H9 (cell line): ENCODE data around the gene PI4K2A. TPM values are rescaled to one million over a fixed set of nuclear protein-coding genes. Genes with fewer than 3 reads are reported as not detected.

ENCODE experiments used
- DNase-seq: peaks from one replicate; pipeline ENCODE4 v3.0.0-alpha.2; 2017
- H2AFZ ChIP-seq: one replicate; pipeline ENCODE4 v1.6.1; 2013; ENCODE audit warnings: mild to moderate bottlenecking, low read length, control low read depth, moderate library complexity
- H2AK5ac ChIP-seq: 2 replicates; pipeline ENCODE4 v1.6.1; 2013; ENCODE audit warnings: low read length, control low read depth, mixed read lengths; ENCODE audit not compliant: insufficient read length
- H2BK120ac ChIP-seq: one replicate; pipeline ENCODE4 v1.6.1; 2013; ENCODE audit warnings: low read depth, mild to moderate bottlenecking, low read length, control low read depth, inconsistent platforms; ENCODE audit not compliant: poor library complexity, severe bottlenecking
- H2BK12ac ChIP-seq: 2 replicates; pipeline ENCODE4 v1.6.1; 2013; ENCODE audit warnings: low read length, control low read depth, mixed read lengths, low read depth; ENCODE audit not compliant: insufficient read length
- H2BK15ac ChIP-seq: 2 replicates; pipeline ENCODE4 v1.6.1; 2013; ENCODE audit warnings: low read depth, low read length, control low read depth
- H2BK20ac ChIP-seq: one replicate; pipeline ENCODE4 v1.6.1; 2013; ENCODE audit warnings: low read depth, mild to moderate bottlenecking, low read length, control low read depth, inconsistent platforms; ENCODE audit not compliant: poor library complexity, severe bottlenecking
- H2BK5ac ChIP-seq: 2 replicates; pipeline ENCODE4 v1.6.1; 2013; ENCODE audit warnings: low read length, control low read depth, mixed read lengths; ENCODE audit not compliant: insufficient read length
- H3K14ac ChIP-seq: 2 replicates; pipeline ENCODE4 v1.6.1; 2013; ENCODE audit warnings: low read length, control low read depth; ENCODE audit not compliant: insufficient read depth
- H3K18ac ChIP-seq: 2 replicates; pipeline ENCODE4 v1.6.1; 2013; ENCODE audit warnings: low read depth, mild to moderate bottlenecking, mixed read lengths, low read length, control low read depth; ENCODE audit not compliant: insufficient read length
- H3K23ac ChIP-seq: 2 replicates; pipeline ENCODE4 v1.6.1; 2013; ENCODE audit warnings: low read length, control low read depth, mixed read lengths, low read depth; ENCODE audit not compliant: insufficient read length
- H3K23me2 ChIP-seq: 2 replicates; pipeline ENCODE4 v1.6.1; 2013; ENCODE audit warnings: low read depth, mild to moderate bottlenecking, mixed read lengths, low read length, control low read depth; ENCODE audit not compliant: insufficient read length, poor library complexity, severe bottlenecking
- H3K27ac ChIP-seq: 2 replicates; pipeline ENCODE4 v1.5.1; 2013; ENCODE audit warnings: low read length, control low read depth, mixed read lengths, low read depth; ENCODE audit not compliant: insufficient read length
- H3K27me3 ChIP-seq: 2 replicates; pipeline ENCODE4 v1.6.1; 2013; ENCODE audit warnings: low read length, control low read depth, inconsistent platforms; ENCODE audit not compliant: insufficient read depth
- H3K4ac ChIP-seq: 2 replicates; pipeline ENCODE4 v1.6.1; 2013; ENCODE audit warnings: low read depth, mild to moderate bottlenecking, control low read depth, inconsistent platforms, low read length, moderate library complexity
- H3K4me1 ChIP-seq: 2 replicates; pipeline ENCODE4 v1.6.1; 2013; ENCODE audit warnings: low read length, control low read depth, inconsistent platforms; ENCODE audit not compliant: insufficient read depth
- H3K4me2 ChIP-seq: 2 replicates; pipeline ENCODE4 v1.6.1; 2013; ENCODE audit warnings: low read length, control low read depth, mixed read lengths; ENCODE audit not compliant: insufficient read length, insufficient read depth
- H3K56ac ChIP-seq: 2 replicates; pipeline ENCODE4 v1.6.1; 2013; ENCODE audit warnings: low read depth, mild to moderate bottlenecking, mixed read lengths, low read length, control low read depth; ENCODE audit not compliant: insufficient read length
- H3K79me1 ChIP-seq: 2 replicates; pipeline ENCODE4 v1.6.1; 2013; ENCODE audit warnings: low read depth, mild to moderate bottlenecking, moderate library complexity, low read length, control low read depth, inconsistent platforms; ENCODE audit not compliant: insufficient read depth, poor library complexity, severe bottlenecking
- H3K79me2 ChIP-seq: 2 replicates; pipeline ENCODE4 v1.6.1; 2013; ENCODE audit warnings: low read length, control low read depth, inconsistent platforms; ENCODE audit not compliant: insufficient read depth
- H3K9ac ChIP-seq: 2 replicates; pipeline ENCODE4 v1.6.1; 2013; ENCODE audit warnings: low read length, control low read depth, mixed read lengths; ENCODE audit not compliant: insufficient read length; ENCODE audit errors: extremely low read depth
- H3K9me3 ChIP-seq: one replicate; pipeline ENCODE4 v1.6.1; 2013; ENCODE audit warnings: low read depth, low read length, inconsistent platforms; ENCODE audit not compliant: control insufficient read depth
- H3T11ph ChIP-seq: one replicate; pipeline ENCODE4 v1.6.1; 2013; ENCODE audit warnings: mild to moderate bottlenecking, low read length, control low read depth, inconsistent platforms
- H4K20me1 ChIP-seq: one replicate; pipeline ENCODE4 v1.6.1; 2013; ENCODE audit not compliant: control insufficient read depth, insufficient read length, insufficient read depth
- H4K5ac ChIP-seq: 2 replicates; pipeline ENCODE4 v1.6.1; 2013; ENCODE audit warnings: low read depth, mild to moderate bottlenecking, mixed read lengths, low read length, control low read depth; ENCODE audit not compliant: insufficient read length
- H4K8ac ChIP-seq: replicated peaks from 2 replicates; pipeline ENCODE4 v1.6.1; 2013; ENCODE audit warnings: low read length, control low read depth, mixed read lengths, low read depth; ENCODE audit not compliant: insufficient read length
- H4K91ac ChIP-seq: 2 replicates; pipeline ENCODE4 v1.6.1; 2013; ENCODE audit warnings: low read depth, mild to moderate bottlenecking, moderate library complexity, mixed read lengths, low read length, control low read depth; ENCODE audit not compliant: insufficient read length
- H3K27ac Mint-ChIP-seq, 3 experiments: 2 replicates in 2 of 3; 3 replicates in 1 of 3; pipeline ENCODE4 v1.8.0; 2020 to 2021; ENCODE audit warnings: mixed read lengths in 3 of 3, mild to moderate bottlenecking in 1 of 3, moderate library complexity in 1 of 3
- H3K27me3 Mint-ChIP-seq: 2 replicates; pipeline ENCODE4 v1.8.0; 2021; ENCODE audit warnings: low read depth, mild to moderate bottlenecking, moderate library complexity, mixed read lengths
- H3K36me3 Mint-ChIP-seq, 3 experiments: 2 replicates in 2 of 3; 3 replicates in 1 of 3; pipeline ENCODE4 v1.8.0; 2020 to 2021; ENCODE audit warnings: low read depth in 3 of 3, mixed read lengths in 3 of 3; ENCODE audit not compliant: insufficient read depth in 1 of 3
- H3K4me1 Mint-ChIP-seq, 2 experiments: 2 replicates each; pipeline ENCODE4 v1.8.0; 2020; ENCODE audit warnings: mixed read lengths in 2 of 2
- H3K4me3 Mint-ChIP-seq, 2 experiments: 2 replicates in 1 of 2; 3 replicates in 1 of 2; pipeline ENCODE4 v1.8.0; 2020 to 2021; ENCODE audit warnings: mild to moderate bottlenecking in 2 of 2, mixed read lengths in 2 of 2, moderate library complexity in 1 of 2
- H3K9me3 Mint-ChIP-seq, 2 experiments: 2 replicates in 1 of 2; 3 replicates in 1 of 2; pipeline ENCODE4 v1.8.0; 2020; ENCODE audit warnings: mild to moderate bottlenecking in 2 of 2, mixed read lengths in 2 of 2, moderate library complexity in 1 of 2
- WGBS: extraction: QIAGEN DNeasy Blood & Tissue Kit; methylation state at CpG from one replicate; pipeline ENCODE4 v1.1.7; 2013; ENCODE audit warnings: missing lambda C conversion rate, low lambda C conversion rate, mixed read lengths; ENCODE audit not compliant: insufficient read length; ENCODE audit errors: extremely low coverage; 5-methylcytosine and 5-hydroxymethylcytosine counted together
- total RNA-seq: library from RNA; stranded (reverse); gene quantifications from 2 replicates; pipeline ENCODE4 v1.2.1, GENCODE V29; 2021
- TF ChIP-seq, protein P1 (sequence below): fragments of 200-600 bp; sonication (generic); conservative IDR thresholded peaks from 3 replicates; pipeline ENCODE4 v1.8.0; 2021; ENCODE audit warnings: antibody characterized with exemption, mild to moderate bottlenecking

Gene PI4K2A
- total RNA-seq, 1 experiment from 2014 or later, result 30.9 TPM

GRCh38 chr10:97669571-97669970 lies 29.1 kb downstream of the PI4K2A start:
- Histone ChIP-seq H3K56ac (no peak overlapping the region), H4K5ac (no peak overlapping the region), H4K8ac (no peak overlapping the region), H3K23me2 (no peaks in the 10 kb centered on the region), H2AK5ac (no peak overlapping the region), H3K14ac (no peak overlapping the region), H3K9ac (no peak overlapping the region), H3K4ac (no peak overlapping the region), H3K4me1 (no peaks in the 10 kb centered on the region), H2AFZ (no peak overlapping the region), H4K20me1 (no peaks in the 10 kb centered on the region), H2BK15ac (no peak overlapping the region), H3K4me2 (no peak overlapping the region), H3K79me1 (no peaks in the 10 kb centered on the region), H2BK20ac (no peak overlapping the region), H3K23ac (no peak overlapping the region), H3K27me3 (no peaks in the 10 kb centered on the region), H2BK12ac (no peak overlapping the region), H3K79me2 (no peaks in the 10 kb centered on the region), H2BK5ac (no peak overlapping the region), H2BK120ac (no peak overlapping the region), H3K9me3 (no peaks in the 10 kb centered on the region), H3K27ac (no peak overlapping the region), H3K18ac (no peak overlapping the region), H4K91ac (no peak overlapping the region), H3T11ph (no peak overlapping the region)
- Mint-ChIP-seq H3K27me3 (no peaks in the 10 kb centered on the region), H3K4me1 (no peaks in the 10 kb centered on the region), H3K36me3 (peaks cover 26 to 78% (median 62%) of the 10 kb centered on the region in 3 experiments), H3K27ac (no peak overlapping the region), H3K9me3 (no peaks in the 10 kb centered on the region), H3K4me3 (no peak overlapping the region)
- TF ChIP-seq, protein P1, sequence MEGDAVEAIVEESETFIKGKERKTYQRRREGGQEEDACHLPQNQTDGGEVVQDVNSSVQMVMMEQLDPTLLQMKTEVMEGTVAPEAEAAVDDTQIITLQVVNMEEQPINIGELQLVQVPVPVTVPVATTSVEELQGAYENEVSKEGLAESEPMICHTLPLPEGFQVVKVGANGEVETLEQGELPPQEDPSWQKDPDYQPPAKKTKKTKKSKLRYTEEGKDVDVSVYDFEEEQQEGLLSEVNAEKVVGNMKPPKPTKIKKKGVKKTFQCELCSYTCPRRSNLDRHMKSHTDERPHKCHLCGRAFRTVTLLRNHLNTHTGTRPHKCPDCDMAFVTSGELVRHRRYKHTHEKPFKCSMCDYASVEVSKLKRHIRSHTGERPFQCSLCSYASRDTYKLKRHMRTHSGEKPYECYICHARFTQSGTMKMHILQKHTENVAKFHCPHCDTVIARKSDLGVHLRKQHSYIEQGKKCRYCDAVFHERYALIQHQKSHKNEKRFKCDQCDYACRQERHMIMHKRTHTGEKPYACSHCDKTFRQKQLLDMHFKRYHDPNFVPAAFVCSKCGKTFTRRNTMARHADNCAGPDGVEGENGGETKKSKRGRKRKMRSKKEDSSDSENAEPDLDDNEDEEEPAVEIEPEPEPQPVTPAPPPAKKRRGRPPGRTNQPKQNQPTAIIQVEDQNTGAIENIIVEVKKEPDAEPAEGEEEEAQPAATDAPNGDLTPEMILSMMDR, result no peak
- no CpG with 5 or more reads among the region's 1 CpG for WGBS
- no peak for DNase-seq
